ENCODE measurements around the gene RNF43.
"Not testable (repeated sequence)": the region's sequence is repeated elsewhere in the genome, so short reads cannot be mapped to it uniquely, and the experiment has no call there.

Gene RNF43

DNA sequence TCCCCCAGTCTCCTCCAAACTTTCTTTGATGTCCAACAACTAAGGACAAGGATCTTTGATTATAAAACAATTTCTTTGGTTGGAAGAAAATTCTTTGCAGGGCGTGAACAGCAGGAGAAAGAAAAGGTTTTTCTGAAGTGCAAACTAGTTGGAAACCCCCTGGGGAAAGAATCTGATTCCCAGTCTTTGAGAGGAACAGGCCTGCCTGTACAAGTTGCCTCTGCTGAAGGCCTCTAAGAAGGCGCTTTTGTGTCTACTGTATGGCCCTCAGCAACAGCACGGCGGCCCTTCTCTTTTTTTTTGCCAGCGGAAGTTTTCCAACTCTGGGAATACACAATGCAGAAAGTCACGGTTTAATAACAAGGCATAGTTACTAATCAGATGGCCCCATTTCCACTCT is 14.0 kb downstream of the RNF43 start:
- no peak for DNase-seq

DNA sequence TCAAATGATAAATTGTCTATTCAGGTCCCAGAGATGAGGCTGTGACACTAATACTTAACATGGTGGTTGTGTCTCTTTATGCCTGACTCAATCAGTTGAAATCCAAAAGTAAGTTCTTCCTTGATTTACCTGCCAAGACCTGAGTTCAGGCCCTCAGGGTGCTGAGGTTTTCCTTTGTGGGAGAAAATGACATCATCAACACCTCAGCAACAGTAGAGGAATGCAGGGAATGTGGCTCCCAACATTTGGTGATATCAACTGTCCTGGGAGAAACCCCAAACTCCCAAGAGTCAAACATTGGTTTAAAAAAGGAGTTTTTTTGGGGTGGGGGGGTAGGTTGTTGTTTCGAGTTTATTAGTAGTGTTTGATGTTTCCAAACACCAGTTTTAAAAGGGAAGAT is 14.7 kb downstream of the RNF43 start:
- no peak for DNase-seq

DNA sequence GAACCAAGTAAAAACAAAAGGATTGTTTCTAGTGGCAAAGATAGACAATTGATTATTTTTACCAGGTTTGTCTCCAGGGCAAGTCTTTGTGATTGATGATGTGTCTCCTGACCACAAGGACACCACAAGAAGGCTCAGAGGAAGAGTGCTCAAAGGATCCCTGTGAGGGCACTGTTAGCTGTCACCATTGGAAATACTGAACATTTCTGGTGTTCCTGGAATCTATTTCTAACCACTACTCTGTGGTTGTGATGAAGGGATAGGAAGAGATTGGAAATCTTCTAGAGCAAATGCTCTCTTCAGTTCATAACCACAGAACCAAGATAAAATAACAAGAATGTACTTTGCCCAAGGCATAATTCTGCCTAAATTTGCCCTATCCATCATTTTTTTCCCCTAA is 15.3 kb downstream of the RNF43 start:
- no peak for DNase-seq

DNA sequence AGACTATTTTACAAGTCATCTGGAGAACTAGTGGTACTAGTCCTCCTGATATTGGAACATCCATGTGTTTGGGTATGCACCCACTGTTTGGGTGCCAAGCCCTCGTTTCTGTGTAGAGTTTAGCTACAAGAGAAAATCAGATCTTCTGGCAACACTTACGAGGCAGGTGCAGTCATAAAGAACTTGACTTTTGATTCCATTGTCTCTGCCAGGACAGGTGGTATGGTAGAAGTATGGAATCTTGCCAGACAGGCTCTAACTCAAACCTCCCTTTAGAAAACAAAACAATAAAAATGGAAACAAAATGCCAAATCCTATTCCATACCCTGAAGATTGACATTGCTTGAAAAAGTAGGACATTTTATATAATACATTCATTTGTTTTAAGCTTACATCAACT is 16.0 kb downstream of the RNF43 start:
- DNase-seq = no peak

DNA sequence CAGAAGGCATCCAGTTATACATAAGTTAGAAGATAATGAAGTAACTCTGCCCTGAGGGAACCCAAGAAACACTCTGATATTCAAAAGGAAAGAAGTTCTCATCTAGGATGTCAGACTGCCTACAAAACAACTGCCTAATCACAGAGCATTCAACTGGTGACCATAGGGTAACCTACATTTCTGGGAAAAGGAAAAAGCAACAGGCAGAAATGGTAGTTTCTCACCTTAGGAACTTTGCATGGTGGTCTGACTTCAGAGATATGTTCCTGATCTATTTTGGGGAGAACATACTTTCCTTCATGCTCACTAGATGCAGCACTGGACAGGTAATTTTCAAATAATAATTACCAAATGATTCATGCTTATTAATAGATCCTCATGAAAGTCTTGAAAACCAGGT is 16.5 kb downstream of the RNF43 start:
- no peak for DNase-seq

DNA sequence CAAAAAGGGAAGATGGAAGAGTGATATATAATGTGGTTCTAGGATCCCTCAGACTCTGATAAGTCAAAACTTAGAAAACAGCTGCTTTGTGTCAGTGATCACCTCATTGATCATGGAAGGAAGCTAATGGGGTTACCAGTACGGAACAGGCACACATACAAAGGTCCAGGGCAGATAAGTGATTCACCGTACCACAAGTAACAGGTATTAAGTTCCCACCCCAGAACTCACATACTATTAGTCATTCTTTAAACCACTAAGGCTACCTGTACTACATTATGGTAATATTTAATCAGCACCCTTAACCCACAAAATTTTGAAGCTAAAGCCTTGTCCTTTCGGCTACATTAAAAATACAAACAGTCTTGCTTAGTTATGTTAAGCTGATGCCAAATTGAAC is 17.4 kb downstream of the RNF43 start:
- DNase-seq = no peak

DNA sequence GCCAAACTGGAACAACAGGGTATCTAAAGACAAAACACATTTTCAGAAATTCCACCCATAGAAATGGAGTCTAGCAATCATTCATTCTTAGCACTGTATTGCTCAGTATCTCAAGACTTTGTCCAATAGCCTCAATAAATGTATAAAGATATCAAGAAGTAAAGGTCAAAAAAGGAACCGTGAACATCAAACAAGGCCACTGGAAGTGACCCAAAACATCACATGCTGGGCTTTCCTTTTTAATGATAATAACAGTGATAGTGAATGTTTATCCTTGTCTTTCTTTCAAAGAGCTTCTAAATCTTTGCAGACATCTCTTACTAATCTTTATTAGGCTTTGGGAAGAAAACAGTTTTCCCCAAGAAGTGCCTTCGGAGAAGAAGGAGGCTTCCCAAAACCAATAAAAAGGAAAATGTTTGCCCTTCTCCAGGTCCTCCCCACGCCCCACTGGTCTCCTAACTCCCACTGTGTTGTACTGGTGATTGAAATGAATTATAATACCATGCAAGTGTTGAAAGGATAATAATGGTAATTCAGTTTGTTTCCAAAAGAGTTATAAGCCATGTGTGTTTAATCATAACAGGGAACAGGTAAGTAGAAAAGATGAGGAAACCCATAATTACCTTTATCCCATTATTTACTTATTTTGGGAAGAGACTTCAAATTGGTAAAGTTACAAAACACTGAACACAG is 18.6 kb downstream of the RNF43 start:
- DNase-seq = no peak

DNA sequence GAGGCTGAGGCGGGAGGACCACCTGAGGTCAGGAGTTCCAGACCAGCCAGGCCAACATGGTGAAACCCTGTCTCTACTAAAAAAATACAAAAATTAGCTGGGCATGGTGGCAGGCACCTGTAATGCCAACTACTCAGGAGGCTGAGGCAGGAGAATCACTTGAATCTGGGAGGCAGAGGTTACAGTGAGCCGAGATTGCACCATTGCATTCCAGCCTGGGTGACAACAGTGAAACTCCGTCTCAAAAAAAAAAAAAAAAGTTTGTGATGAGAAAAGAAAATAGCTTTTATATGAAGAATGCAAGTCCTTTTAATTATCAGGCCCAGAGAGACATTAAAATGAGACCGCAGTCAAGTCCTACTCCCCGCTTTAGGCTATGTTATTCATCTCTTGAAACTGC is 19.9 kb downstream of the RNF43 start:
- DNase-seq = not testable (repeated sequence)

DNA sequence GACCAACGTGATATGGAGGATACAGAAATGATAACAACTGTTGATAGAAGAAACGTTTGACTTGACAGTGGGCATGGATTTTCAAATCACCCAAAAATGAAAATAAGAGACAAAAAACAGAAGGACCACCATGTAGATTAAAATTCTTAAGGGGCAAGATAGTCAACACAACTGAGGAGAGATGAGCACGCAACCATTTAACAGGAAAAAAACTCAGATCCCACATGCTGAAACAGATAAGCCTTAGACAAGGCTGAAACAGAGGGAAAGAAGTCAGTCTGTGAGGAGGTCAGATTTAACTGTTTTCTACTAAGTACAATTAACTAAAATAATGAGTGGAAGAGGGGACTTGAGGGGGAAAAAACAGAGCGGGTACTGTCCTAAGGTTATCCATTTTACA is 21.2 kb downstream of the RNF43 start:
- DNase-seq = no peak

DNA sequence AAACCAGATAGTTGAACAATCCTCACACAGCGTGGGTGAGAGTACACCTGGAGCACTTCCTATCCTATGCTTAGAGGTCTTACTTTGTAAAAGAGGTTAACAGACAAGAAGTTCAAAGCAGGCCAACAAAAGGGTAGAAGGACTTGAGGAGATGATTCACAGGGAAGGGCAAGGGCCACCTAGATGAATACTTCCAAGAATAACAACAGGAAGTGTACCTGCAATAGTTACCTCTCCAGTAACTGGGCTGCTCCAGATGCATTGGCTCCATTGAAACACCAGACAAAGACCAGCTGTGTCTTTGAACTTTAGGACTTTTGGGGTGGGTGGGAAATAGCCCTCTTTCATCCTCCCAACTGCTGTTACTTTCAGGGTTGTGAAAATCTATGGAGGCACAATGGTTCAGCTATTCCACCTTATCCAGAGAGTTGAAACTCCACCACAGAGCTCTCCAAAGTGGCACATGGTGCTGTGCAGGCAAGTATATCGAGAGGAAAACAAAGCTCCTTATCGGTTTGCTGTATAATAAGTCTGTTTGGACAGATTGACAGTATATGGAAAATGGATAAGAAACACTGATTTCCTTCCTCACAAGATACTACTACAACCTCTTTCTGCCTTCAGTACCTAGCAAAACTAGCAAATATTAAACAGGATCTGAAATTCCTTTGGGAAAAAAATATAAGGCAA is 22.7 kb downstream of the RNF43 start:
- no peak for DNase-seq

DNA sequence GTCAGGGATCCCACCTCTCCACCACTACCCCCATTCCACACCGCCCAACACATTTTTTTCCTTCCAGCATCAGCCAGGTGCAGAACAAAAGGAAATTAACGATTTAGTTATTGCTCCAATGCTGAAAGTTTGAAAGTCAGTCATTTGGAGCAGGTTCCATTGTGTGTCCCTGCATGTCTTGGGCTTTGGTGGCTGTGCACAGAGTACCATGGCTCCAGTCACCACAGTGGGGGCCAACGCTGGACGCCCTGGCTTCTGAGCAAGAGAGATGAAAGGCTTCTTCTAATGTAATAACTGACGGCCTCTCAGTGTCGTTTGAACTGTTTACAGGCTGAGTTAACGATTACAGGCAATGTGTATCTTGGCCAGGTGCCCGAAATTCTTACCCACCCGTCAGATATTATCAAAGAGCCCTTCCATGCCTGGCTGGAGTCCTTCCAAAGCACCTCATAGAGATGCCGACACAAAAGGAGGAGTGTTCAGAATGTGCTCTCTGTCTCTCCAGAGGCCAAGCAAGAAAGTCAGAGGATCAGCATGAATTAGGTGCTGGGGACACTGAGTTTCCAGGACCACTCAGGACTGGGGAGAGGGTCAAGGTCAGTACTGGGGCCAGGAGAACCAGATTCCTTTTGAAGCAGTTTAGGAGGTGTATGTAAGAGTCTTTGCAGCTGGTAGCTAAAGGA is 25.9 kb downstream of the RNF43 start:
- DNase-seq = no peak

DNA sequence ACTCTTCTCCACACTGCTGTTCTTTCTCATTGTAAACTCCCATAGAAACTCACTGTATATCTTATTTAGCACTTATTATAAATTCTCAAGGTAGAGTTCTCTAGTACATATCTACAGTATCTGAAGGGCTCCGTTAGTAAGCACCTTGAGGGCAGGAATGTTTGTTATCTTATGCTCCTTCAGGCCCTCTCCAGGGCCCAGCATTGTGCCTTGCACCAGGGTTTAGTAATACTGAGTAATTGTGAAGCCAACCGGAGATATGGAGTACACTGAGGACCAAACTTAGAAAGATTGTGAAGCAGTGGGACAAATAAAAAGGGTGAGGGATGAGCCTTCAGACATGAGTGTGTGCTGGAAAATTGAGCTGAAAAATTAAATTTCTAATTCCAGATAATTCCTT is 26.4 kb downstream of the RNF43 start:
- DNase-seq = no peak

DNA sequence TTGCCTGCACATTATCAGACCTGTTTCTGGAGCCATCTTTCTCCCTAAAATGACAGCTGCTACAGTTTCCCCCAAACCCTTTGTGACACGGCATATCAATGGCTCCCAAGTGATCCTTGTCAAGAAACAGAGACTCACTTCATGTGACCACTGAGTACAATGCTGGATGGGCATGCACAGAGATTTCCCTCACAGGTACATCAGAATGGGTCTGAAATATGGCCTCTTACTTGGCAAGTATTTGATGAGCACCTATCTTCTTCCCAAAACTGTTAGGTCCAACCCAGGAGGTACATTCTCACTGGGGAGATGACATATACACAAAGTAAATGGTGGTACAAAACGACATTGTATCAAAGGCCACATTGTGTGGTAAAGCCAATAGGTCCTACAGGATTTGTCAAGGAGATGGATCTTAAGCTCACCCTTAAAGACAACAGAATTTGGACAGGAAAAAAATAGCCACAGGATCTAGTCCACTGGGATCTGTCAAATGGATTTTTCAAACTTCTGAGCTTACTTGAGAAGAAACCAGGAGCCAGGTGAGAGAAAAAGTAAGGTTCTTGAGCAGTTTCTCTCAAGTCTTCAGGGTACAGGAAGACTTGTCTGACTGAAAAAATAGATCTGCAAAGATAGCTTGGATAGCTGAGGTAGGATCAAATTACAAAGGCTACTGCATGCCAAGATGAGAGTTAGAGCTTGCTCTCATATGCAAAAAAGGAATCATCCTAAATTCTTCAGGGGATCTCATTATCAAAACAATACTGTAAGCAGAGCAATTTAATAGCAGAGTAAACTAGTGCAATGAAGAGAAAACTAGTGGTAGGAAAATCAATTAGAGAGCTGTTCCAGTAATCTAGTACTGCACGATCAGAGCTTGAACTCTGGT is 28.8 kb downstream of the RNF43 start:
- no peak for DNase-seq

DNA sequence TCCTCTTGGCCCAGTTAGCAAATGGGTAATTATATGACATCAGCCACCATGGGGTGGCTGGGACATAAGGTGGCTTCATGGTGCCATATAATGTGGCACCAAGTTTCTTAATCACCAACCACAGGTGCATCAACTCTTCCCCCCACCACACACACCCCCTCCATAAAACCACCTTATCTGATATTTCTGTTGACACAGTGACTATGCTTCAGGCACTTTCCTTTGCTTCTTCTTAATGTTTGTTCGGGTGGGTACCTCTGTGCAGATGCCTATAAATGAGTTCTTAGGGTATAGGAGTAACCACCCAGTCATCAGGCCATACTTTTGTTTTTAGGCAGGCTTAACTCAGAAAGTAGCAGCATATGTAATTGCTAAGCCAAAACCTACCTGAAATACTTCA is 29.5 kb downstream of the RNF43 start:
- DNase-seq = no peak

DNA sequence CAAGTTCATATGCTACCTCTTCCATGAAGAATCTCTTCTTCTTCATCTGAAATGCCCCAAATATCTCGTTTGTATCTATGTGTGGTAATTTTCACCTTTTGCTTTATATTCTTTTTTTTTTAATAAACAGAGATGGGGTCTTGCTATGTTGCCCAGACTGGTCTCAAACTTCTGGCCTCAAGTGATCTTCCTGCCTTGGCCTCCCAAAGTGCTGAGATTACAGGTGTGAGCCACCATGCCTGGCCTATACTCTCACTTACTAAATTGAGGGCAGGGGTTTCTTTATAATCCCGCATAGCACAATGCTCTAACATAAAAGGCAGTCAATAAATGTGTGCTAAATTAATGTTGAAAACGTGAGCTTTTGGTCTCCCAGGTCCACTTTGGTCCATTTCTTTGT is 30.6 kb downstream of the RNF43 start:
- DNase-seq = no peak

DNA sequence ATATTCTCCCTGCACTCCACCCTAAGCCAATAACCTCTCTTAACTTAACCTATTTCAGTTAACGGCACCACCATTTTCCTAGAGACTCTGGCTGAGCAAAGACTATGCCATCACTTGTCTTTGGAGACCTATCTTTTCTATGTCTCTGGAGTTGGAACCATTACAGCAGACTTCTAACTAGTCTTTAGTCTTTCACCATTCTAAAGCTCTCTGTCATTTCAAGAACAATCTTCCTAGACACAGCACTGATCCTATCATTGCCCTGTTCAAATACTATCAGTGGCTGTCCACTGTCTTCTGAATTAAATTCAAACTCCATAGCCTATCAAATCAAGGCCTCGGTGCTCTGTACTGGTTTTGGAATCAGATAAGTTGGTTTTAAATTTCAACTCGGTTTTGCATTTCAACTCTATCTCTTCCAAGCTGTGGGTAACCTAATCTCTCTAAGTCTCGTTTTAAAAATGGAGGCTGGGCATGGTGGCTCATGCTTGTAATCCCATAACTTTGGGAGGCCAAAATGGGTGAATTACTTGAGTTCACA is 31.9 kb downstream of the RNF43 start:
- no peak for DNase-seq

DNA sequence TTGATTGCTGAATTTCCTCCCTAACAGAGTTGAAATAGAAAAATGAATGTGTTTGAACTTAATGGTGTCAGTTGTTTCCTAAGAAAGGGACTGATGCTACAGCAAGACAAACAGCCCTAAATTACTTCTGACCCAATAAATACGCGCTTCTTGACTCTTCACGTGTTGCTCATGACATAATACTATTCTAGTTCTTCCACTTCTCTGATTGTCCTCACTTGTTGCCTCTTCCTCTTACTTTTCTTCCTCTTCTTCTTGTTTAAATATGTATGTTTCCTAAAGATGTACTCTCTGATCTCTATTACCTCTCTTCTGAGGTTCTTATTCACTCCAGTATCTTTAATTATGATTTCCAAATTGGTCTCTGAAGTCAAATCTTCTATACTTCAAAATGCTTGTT is 32.4 kb downstream of the RNF43 start:
- DNase-seq = no peak

DNA sequence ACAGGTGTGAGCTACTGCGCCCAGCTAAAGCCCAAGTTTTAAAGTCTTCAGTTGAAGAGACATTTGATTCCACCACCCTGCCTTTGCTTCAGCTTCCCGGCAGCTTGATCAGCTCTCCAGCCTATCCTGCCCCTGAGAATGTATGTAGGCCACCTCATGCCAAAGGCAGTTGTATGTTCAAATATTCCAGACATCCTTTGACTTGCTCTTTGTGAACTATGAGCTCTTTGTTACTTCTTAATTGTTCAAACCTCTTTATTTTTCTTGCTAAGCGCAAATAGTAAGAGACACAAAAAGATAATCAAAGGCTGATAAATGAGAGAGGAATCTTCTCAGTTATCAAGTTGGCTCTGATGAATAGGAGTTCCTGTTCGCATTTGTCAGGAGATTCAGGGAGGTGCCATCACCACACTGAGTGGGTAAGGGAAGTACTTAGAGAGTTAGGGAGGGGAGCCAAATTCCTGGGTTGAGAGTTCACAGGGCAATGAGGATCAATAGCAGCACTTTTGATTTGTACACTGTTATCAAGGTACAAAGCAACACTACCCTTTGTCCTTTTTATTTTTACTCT is 33.4 kb downstream of the RNF43 start:
- DNase-seq = no peak

DNA sequence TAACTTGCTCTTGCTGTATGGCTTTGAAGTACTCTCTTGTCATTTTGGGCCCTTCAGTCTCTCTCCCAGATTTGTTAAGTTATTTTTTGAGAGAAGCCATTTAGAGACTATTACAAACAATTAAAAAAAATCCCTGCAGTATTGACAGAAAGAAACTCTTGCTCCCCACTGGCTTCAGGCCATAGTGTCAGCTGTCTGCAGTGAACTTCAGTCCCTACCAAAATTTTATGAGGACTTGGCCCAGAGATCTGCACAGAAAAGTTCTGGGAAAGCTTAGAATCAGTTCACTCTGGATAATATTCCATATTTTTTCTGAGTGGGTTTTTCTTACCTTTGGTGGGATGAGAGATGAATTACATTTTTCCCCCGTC is 34.5 kb downstream of the RNF43 start:
- no peak for DNase-seq

DNA sequence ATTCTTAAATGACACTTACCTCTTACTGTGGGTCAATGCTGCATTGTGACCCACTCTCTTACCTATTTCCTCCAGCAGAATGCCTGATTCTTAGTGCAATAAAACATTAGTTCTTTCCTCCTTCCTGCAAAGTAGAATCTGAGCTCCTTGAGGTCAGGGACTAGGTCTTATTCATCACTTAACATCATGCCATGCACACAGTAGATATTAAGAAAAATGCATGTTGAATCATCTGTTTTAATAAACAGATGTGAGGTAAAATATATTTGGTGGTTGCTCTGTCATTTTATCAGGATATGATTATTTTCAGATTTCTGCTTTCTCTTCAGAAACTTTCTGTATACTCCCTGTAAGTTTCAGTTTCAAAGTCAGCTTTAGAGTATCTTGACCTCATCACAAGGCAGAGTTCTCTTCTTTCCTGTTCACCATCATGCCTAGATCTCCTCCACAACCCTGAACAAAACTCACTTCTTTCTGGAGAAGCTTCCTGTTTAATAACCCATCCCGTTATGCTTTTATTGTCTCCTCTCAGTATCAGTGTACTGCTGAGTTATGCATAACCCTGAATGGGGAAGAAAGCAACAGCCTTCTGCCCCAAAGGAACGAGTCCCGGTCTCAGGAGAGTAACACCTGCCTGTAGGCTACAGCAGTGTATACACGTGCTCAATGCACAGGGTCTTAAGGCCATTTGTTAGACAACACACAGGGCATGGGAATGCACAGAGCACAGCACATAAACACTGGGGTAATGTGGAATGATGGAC is 35.0 kb downstream of the RNF43 start:
- no peak for DNase-seq

DNA sequence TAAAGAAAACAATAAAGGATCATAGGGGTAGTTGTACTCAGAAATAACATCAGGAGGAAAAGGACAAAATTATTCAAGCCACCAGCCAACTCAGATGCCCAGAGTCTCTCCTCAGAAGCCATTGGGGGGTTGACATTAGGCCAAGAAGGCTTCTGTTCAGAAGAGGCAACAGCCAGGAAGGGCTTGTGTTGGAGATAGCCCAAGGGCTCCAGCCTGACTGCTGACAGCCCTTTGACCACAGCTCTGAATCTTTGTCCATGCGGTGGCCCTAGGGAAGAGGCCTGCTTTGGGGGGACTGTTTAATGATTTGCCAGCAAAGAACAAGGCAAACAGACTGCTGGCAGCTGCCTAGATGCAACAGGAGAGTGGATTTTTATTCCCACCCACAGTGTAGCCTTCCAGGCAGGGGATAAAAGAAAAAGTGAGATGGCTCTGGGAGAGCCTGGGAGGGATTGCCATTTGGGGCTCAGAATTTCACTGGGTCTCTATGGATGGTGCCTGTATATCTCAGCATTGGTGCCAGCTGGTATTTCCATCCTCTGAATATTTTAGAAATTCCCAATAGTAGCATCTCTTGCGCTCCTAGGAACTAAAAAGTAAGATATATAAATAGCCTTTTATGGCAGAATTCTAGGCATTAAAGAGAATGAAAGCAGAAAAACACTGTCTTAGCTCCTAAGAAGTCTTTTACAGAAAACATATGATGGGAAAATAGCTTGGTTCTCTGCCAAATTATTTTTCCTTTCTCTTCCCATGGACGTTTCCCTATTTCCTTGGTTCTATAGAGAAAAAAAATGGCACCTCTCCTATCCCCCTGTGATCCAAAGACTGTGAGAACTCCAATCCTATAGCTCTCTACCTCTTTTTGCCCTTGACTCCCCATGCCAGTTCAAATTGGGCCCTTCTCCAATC is 36.0 kb downstream of the RNF43 start:
- no peak for DNase-seq
